HG02623 (cell line): ENCODE measurements around the gene SCFD2.
"Not testable (repeated sequence)": the region's sequence is repeated elsewhere in the genome, so short reads cannot be mapped to it uniquely, and the experiment has no call there.

ENCODE experiments used
- ATAC-seq: cut with Tn5 transposase; IDR thresholded peaks from one replicate; pipeline ENCODE4 v1.9.1; 2021; ENCODE audit warnings: moderate library complexity; ENCODE audit not compliant: unreplicated experiment

SCFD2 gene

GRCh38 chr4:52840531-52841370 lies 525.1 kb downstream of the SCFD2 start:
- ATAC-seq = no peak

- no peak for ATAC-seq
Measured at GRCh38 chr4:52838729-52839586, 526.9 kb downstream of the SCFD2 start.

GRCh38 chr4:52837716-52838558 lies 527.9 kb downstream of the SCFD2 start:
- no peak for ATAC-seq

GRCh38 chr4:52836678-52837077 lies 529.2 kb downstream of the SCFD2 start:
- no peak for ATAC-seq

GRCh38 chr4:52836120-52836519 lies 529.7 kb downstream of the SCFD2 start:
- no peak for ATAC-seq

GRCh38 chr4:52834641-52835456 lies 531.0 kb downstream of the SCFD2 start:
- not testable (repeated sequence) for ATAC-seq

- ATAC-seq = no peak
Measured at GRCh38 chr4:52833941-52834525, 531.8 kb downstream of the SCFD2 start.

GRCh38 chr4:52825460-52826090 lies 540.3 kb downstream of the SCFD2 start:
- no peak for ATAC-seq

GRCh38 chr4:52824603-52825459 lies 541.0 kb downstream of the SCFD2 start:
- ATAC-seq = no peak

- ATAC-seq = no peak
Measured at GRCh38 chr4:52824270-52824602, 541.6 kb downstream of the SCFD2 start.

- no peak for ATAC-seq
Measured at GRCh38 chr4:52823702-52824092, 542.2 kb downstream of the SCFD2 start.
